PC-3 (cell line): ENCODE measurements around the gene CEP192. TPM values are rescaled to one million over a fixed set of nuclear protein-coding genes. Genes with fewer than 3 reads are reported as not detected.

Experiments
- ATAC-seq: fragments of 200-7000 bp; cut with Tn5 transposase; 2 replicates; pipeline ENCODE4 v1.9.1; 2020; ENCODE audit warnings: mild to moderate bottlenecking, moderate library complexity
- BruUV-seq: library from RNA; stranded (reverse); fragments of 400-500 nt; replicated peaks from 2 replicates; lab custom pipeline; 2021; lab: Mats Ljungman, UMichigan
- CTCF ChIA-PET: fragments of 300-600 bp; sonication (Branson Sonifier 250); formaldehyde crosslinking; loops from one replicate; lab custom pipeline; 2022; ENCODE audit warnings: antibody characterized with exemption; lab: Charles Lee
- POLR2A ChIA-PET: fragments of 300-600 bp; sonication (Branson Sonifier 250); formaldehyde crosslinking; loops from one replicate; lab custom pipeline; 2022; ENCODE audit warnings: antibody characterized with exemption; ENCODE audit not compliant: unreplicated experiment; lab: Charles Lee
- DNase-seq: peaks from one replicate; pipeline ENCODE4 v3.0.0-alpha.2; 2015
- H2AFZ ChIP-seq: fragments of 300-600 bp; sonication (generic); 2 replicates; pipeline ENCODE4 v1.6.0; 2016; ENCODE audit warnings: antibody characterized with exemption, low read length
- H3F3A ChIP-seq: fragments of 300-600 bp; sonication (generic); one replicate; pipeline ENCODE4 v1.6.0; 2017; ENCODE audit warnings: antibody characterized with exemption, low read length, control low read depth, mild to moderate bottlenecking; ENCODE audit not compliant: unreplicated experiment
- H3K27ac ChIP-seq: fragments of 300-600 bp; sonication (generic); 2 replicates; pipeline ENCODE4 v1.5.1; 2016; ENCODE audit warnings: mild to moderate bottlenecking, low read length
- H3K27me3 ChIP-seq: fragments of 300-600 bp; sonication (generic); 2 replicates; pipeline ENCODE4 v1.6.1; 2016; ENCODE audit warnings: low read length, mixed read lengths
- H3K36me3 ChIP-seq: fragments of 300-600 bp; sonication (generic); 2 replicates; pipeline ENCODE4 v1.6.1; 2016; ENCODE audit warnings: low read depth, mixed run types, low read length, mixed read lengths
- H3K4me1 ChIP-seq: fragments of 300-600 bp; sonication (generic); 2 replicates; pipeline ENCODE4 v1.5.1; 2016; ENCODE audit warnings: low read length; ENCODE audit not compliant: insufficient read depth
- H3K4me2 ChIP-seq: fragments of 300-600 bp; sonication (generic); 2 replicates; pipeline ENCODE4 v1.6.0; 2016; ENCODE audit warnings: low read length
- H3K4me3 ChIP-seq: fragments of 300-600 bp; sonication (generic); 2 replicates; pipeline ENCODE4 v1.5.1; 2016; ENCODE audit warnings: mild to moderate bottlenecking, low read length, mixed read lengths
- H3K79me2 ChIP-seq: fragments of 300-600 bp; sonication (generic); 2 replicates; pipeline ENCODE4 v1.6.1; 2017; ENCODE audit warnings: low read length, mixed read lengths
- H3K9ac ChIP-seq: fragments of 300-600 bp; sonication (generic); 2 replicates; pipeline ENCODE4 v1.6.0; 2016; ENCODE audit warnings: mild to moderate bottlenecking, low read length
- H3K9me2 ChIP-seq: fragments of 300-600 bp; sonication (generic); replicated peaks from 2 replicates; pipeline ENCODE4 v1.6.1; 2016; ENCODE audit warnings: mixed run types, low read length, mixed read lengths
- H3K9me3 ChIP-seq: fragments of 300-600 bp; sonication (generic); 2 replicates; pipeline ENCODE4 v1.6.1; 2016; ENCODE audit warnings: low read length, mixed read lengths
- H4K20me1 ChIP-seq: fragments of 300-600 bp; sonication (generic); 2 replicates; pipeline ENCODE4 v1.6.1; 2016; ENCODE audit warnings: low read length, mixed read lengths
- CTCF ChIP-seq: fragments of 300-600 bp; sonication (generic); conservative IDR thresholded peaks from 2 replicates; pipeline ENCODE4 v1.5.1; 2017; ENCODE audit warnings: antibody characterized with exemption, low read depth, mild to moderate bottlenecking, low read length
- EZH2 ChIP-seq: fragments of 300-600 bp; sonication (generic); IDR thresholded peaks from one replicate; pipeline ENCODE4 v1.6.1; 2017; ENCODE audit warnings: antibody characterized with exemption, mild to moderate bottlenecking, low read length; ENCODE audit not compliant: unreplicated experiment
- EZH2phosphoT487 ChIP-seq: fragments of 300-600 bp; sonication (generic); IDR thresholded peaks from 2 replicates; pipeline ENCODE4 v1.6.1; 2018; ENCODE audit warnings: mild to moderate bottlenecking, antibody characterized with exemption, low read length, borderline replicate concordance
- intact Hi-C: fragments of 100-400 bp; cut with micrococcal nuclease; formaldehyde crosslinking; loops from 2 replicates; pipeline ENCODE4 v1.9.0; 2023
- total RNA-seq: library from RNA; depleted of rRNA; stranded (reverse); fragments of >200 nt; gene quantifications from 2 replicates; pipeline ENCODE4 v1.2.3, GENCODE V29; 2014

The CEP192 gene
- total RNA-seq, 1 experiment from 2014 or later = 32.6 TPM

GRCh38 chr18:12947285-12948049, 43.7 kb upstream of the CEP192 start, which contains the start of gene SEH1L:
SEH1L (plus strand) TSS chr18:12948011; CDS start chr18:12948122, 111 bp downstream.
- CTCF ChIA-PET = interaction anchor here (0.6 kb wide), 1 partner anchor 245 kb away, joined by 5 read pairs; the partner anchor contains the start of genes CEP76 and PSMG2
- peaks cover 59% of the 10 kb centered on the region for H3K79me2 ChIP-seq
- ATAC-seq (peak; percentile 88), DNase-seq (peak; percentile 95)
- peaks cover 6% of the 10 kb centered on the region; the same call in 1 of the 2 replicates for H3K36me3 ChIP-seq
- no peaks in the 10 kb centered on the region for H3K9me3 ChIP-seq
- H3F3A ChIP-seq = no peaks in the 10 kb centered on the region
- peak within 1 kb of the TSS; percentile 96 for H3K27ac ChIP-seq
- no peaks in the 10 kb centered on the region for H3K27me3 ChIP-seq
- H2AFZ ChIP-seq = peak within 1 kb of the TSS; percentile 92
- peak within 1 kb of the TSS; percentile 96 for H3K4me2 ChIP-seq
- H3K4me3 ChIP-seq = peak within 1 kb of the TSS; percentile 90
- H4K20me1 ChIP-seq = peaks cover 13% of the 10 kb centered on the region; the same call in 1 of the 2 replicates
- TSS peak; percentile 94 for BruUV-seq
- intact Hi-C loops = loop anchor here (2.0 to 5.0 kb wide), 2 partner anchors 43 to 570 kb away; partner anchors contain the start of genes AFG3L2 and CEP192
- POLR2A ChIA-PET = interaction anchor here (0.6 kb wide), 1 partner anchor 64 kb away, joined by 4 read pairs; no protein-coding TSS in a partner anchor
- peaks cover 23% of the 10 kb centered on the region for H3K4me1 ChIP-seq
- H3K9me2 ChIP-seq = no peaks in the 10 kb centered on the region
- no peak for TF ChIP-seq EZH2phosphoT487
- TF ChIP-seq CTCF = no peak
- TF ChIP-seq EZH2 = no peak
- H3K9ac ChIP-seq = peak within 1 kb of the TSS; percentile 94

GRCh38 chr18:12948050-12948804, 42.9 kb upstream of the CEP192 start:
- H3K9me2 ChIP-seq = no peaks in the 10 kb centered on the region
- H3K4me2 ChIP-seq = peak overlapping the region; percentile 96
- peak overlapping the region; percentile 90 for H3K4me3 ChIP-seq
- no peaks in the 10 kb centered on the region for H3K27me3 ChIP-seq
- peaks cover 23% of the 10 kb centered on the region for H3K4me1 ChIP-seq
- H2AFZ ChIP-seq = peak overlapping the region; percentile 92
- POLR2A ChIA-PET = interaction anchor here (0.5 to 0.9 kb wide), 3 partner anchors 63 to 256 kb away, joined by 3 to 5 read pairs (median 5); partner anchors contain the start of gene PTPN2
- ATAC-seq (peak; percentile 81), DNase-seq (peak; percentile 92)
- peak overlapping the region; percentile 96 for H3K27ac ChIP-seq
- BruUV-seq = no TSS peak
- H4K20me1 ChIP-seq = peaks cover 13% of the 10 kb centered on the region; the same call in 1 of the 2 replicates
- TF ChIP-seq EZH2phosphoT487 (no peak), CTCF (no peak), EZH2 (no peak)
- peaks cover 9% of the 10 kb centered on the region; the same call in 1 of the 2 replicates for H3K36me3 ChIP-seq
- intact Hi-C loops = loop anchor here (2.0 to 5.0 kb wide), 2 partner anchors 43 to 571 kb away; partner anchors contain the start of genes AFG3L2 and CEP192
- peak overlapping the region; percentile 94 for H3K9ac ChIP-seq
- peaks cover 63% of the 10 kb centered on the region for H3K79me2 ChIP-seq
- no peaks in the 10 kb centered on the region for H3K9me3 ChIP-seq
- CTCF ChIA-PET = no interaction called here
- no peaks in the 10 kb centered on the region for H3F3A ChIP-seq
